ENCODE measurements around the gene MACROD2.

The MACROD2 gene

GRCh38 chr20:14666696-14667095 is 671.4 kb downstream of the MACROD2 start:
- TF ChIP-seq EZH2phosphoT487 (conservative IDR thresholded peaks at IDR 0.05; ENCODE audit: low read length) = no peak
- TF ChIP-seq CTCF (IDR thresholded peaks at IDR 0.05; ENCODE audit: insufficient read depth, low read length, poor library complexity, severe bottlenecking) = no peak
- Histone ChIP-seq H4K20me1 (ENCODE audit: low read depth, low read length) (no peaks in the 10 kb centered on the region), H3K9me3 (ENCODE audit: insufficient read depth, low read length) (no peaks in the 10 kb centered on the region), H3F3A (ENCODE audit: insufficient read depth) (no peaks in the 10 kb centered on the region), H3K36me3 (ENCODE audit: low read length) (no peaks in the 10 kb centered on the region), H2AFZ (ENCODE audit: low read depth, low read length, severe bottlenecking) (no peak overlapping the region), H3K27me3 (ENCODE audit: low read length) (no peaks in the 10 kb centered on the region), H3K9ac (ENCODE audit: low read length) (no peak overlapping the region), H3K4me3 (ENCODE audit: insufficient read depth, low read length, poor library complexity, severe bottlenecking) (no peak overlapping the region), H3K27ac (ENCODE audit: low read depth, low read length) (no peak overlapping the region), H3K4me2 (ENCODE audit: low read depth, low read length, poor library complexity, severe bottlenecking) (no peak overlapping the region), H3K9me2 (replicated peaks; ENCODE audit: insufficient read depth, low read length) (no peaks in the 10 kb centered on the region), H3K79me2 (ENCODE audit: insufficient read depth, low read length) (no peaks in the 10 kb centered on the region)

GRCh38 chr20:14667226-14667625 is 671.9 kb downstream of the MACROD2 start:
- H3K36me3 ChIP-seq (ENCODE audit: low read length) = no peaks in the 10 kb centered on the region
- no peaks in the 10 kb centered on the region for H4K20me1 ChIP-seq (ENCODE audit: low read depth, low read length)
- no peak for TF ChIP-seq CTCF (IDR thresholded peaks at IDR 0.05; ENCODE audit: insufficient read depth, low read length, poor library complexity, severe bottlenecking)
- no peak for TF ChIP-seq EZH2phosphoT487 (conservative IDR thresholded peaks at IDR 0.05; ENCODE audit: low read length)
- no peak overlapping the region for H3K4me3 ChIP-seq (ENCODE audit: insufficient read depth, low read length, poor library complexity, severe bottlenecking)
- no peaks in the 10 kb centered on the region for H3K9me2 ChIP-seq (replicated peaks; ENCODE audit: insufficient read depth, low read length)
- no peak overlapping the region for H3K27ac ChIP-seq (ENCODE audit: low read depth, low read length)
- H3K9me3 ChIP-seq (ENCODE audit: insufficient read depth, low read length) = no peaks in the 10 kb centered on the region
- H3K27me3 ChIP-seq (ENCODE audit: low read length) = no peaks in the 10 kb centered on the region
- no peaks in the 10 kb centered on the region for H3F3A ChIP-seq (ENCODE audit: insufficient read depth)
- no peak overlapping the region for H3K9ac ChIP-seq (ENCODE audit: low read length)
- no peak overlapping the region for H2AFZ ChIP-seq (ENCODE audit: low read depth, low read length, severe bottlenecking)
- no peak overlapping the region for H3K4me2 ChIP-seq (ENCODE audit: low read depth, low read length, poor library complexity, severe bottlenecking)
- H3K79me2 ChIP-seq (ENCODE audit: insufficient read depth, low read length) = no peaks in the 10 kb centered on the region

- Histone ChIP-seq H3K27ac (ENCODE audit: low read depth, low read length) (no peak overlapping the region), H3K9ac (ENCODE audit: low read length) (no peak overlapping the region), H3F3A (ENCODE audit: insufficient read depth) (no peaks in the 10 kb centered on the region), H3K9me2 (replicated peaks; ENCODE audit: insufficient read depth, low read length) (no peaks in the 10 kb centered on the region), H3K79me2 (ENCODE audit: insufficient read depth, low read length) (no peaks in the 10 kb centered on the region), H4K20me1 (ENCODE audit: low read depth, low read length) (no peaks in the 10 kb centered on the region), H3K27me3 (ENCODE audit: low read length) (no peaks in the 10 kb centered on the region), H3K9me3 (ENCODE audit: insufficient read depth, low read length) (no peaks in the 10 kb centered on the region), H2AFZ (ENCODE audit: low read depth, low read length, severe bottlenecking) (no peak overlapping the region), H3K4me2 (ENCODE audit: low read depth, low read length, poor library complexity, severe bottlenecking) (no peak overlapping the region), H3K36me3 (ENCODE audit: low read length) (no peaks in the 10 kb centered on the region), H3K4me3 (ENCODE audit: insufficient read depth, low read length, poor library complexity, severe bottlenecking) (no peak overlapping the region)
- TF ChIP-seq EZH2phosphoT487 (conservative IDR thresholded peaks at IDR 0.05; ENCODE audit: low read length) (no peak), CTCF (IDR thresholded peaks at IDR 0.05; ENCODE audit: insufficient read depth, low read length, poor library complexity, severe bottlenecking) (no peak)
Measured at GRCh38 chr20:14672066-14672465, 676.8 kb downstream of the MACROD2 start.
